Osteocyte (in vitro differentiated cells): ENCODE data around the gene JAKMIP1. TPM values are rescaled to one million over a fixed set of nuclear protein-coding genes. Genes with fewer than 3 reads are reported as not detected.

Experiments used
- DNase-seq: peaks from one replicate; pipeline ENCODE4 v3.0.0; 2021; ENCODE audit warnings: mixed read lengths; ENCODE audit not compliant: unreplicated experiment; ENCODE audit errors: extremely low spot score
- H3K27ac Mint-ChIP-seq: one replicate; pipeline ENCODE4 v1.8.0; 2021; ENCODE audit warnings: mild to moderate bottlenecking, mixed read lengths; ENCODE audit not compliant: unreplicated experiment
- H3K27me3 Mint-ChIP-seq: one replicate; pipeline ENCODE4 v1.8.0; 2021; ENCODE audit warnings: mixed read lengths; ENCODE audit not compliant: unreplicated experiment
- H3K36me3 Mint-ChIP-seq: one replicate; pipeline ENCODE4 v1.8.0; 2021; ENCODE audit warnings: mixed read lengths; ENCODE audit not compliant: unreplicated experiment
- H3K4me1 Mint-ChIP-seq: one replicate; pipeline ENCODE4 v1.8.0; 2021; ENCODE audit warnings: mixed read lengths; ENCODE audit not compliant: unreplicated experiment
- H3K4me3 Mint-ChIP-seq: one replicate; pipeline ENCODE4 v1.8.0; 2021; ENCODE audit warnings: mild to moderate bottlenecking, moderate library complexity, mixed read lengths; ENCODE audit not compliant: unreplicated experiment
- H3K9me3 Mint-ChIP-seq: one replicate; pipeline ENCODE4 v1.8.0; 2021; ENCODE audit warnings: mixed read lengths; ENCODE audit not compliant: unreplicated experiment
- CTCF ChIP-seq: fragments of 200-600 bp; sonication (generic); IDR thresholded peaks from 2 replicates; pipeline ENCODE4 v1.5.0; 2021; ENCODE audit warnings: antibody characterized with exemption, mild to moderate bottlenecking, moderate library complexity
- total RNA-seq: library from RNA; stranded (reverse); gene quantifications from 2 replicates; pipeline ENCODE4 v1.2.1, GENCODE V29; 2021

The JAKMIP1 gene
- total RNA-seq, 1 donor from 2014 or later = not detected

DNA sequence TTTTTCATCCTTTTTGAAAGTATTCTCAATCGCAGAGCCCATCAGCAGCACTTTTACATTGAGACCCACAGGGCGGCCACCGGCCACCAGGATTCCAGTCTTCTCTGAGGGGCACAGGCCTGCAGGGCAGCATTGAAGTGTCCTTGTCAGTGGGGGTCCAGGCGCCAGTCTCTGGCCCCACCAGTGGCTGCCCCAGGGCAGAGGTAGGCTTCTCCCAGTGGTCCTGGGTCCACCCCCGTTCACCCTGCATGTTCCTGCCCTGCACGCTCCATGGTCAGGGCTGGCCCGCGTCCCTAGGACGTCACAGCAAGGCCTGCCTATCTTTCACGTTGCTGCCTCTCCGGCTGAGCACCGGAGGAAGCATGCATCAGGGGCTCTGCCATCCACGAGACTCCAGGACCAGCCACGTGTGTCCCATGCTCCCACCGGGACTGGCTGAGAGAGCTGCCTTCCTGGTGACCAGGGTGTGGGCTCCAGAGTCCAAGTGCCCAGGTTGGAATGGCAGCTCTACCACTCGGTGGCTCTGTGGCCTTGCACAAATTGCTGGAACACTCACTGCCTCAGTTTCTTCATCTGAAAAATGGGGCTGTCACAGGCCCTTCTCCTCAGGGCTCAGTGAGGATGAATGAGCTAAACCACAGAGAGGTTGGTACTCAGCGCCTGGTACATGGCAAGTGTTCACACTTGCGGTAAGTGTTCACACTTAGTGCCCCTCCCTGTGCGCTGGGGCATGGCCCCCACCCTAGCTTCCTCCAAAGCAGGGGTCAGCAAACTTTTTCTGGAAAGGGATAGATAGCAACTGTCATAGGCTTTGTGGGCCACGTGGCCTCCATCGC, 30.7 kb upstream of the JAKMIP1 start:
- no peak for TF ChIP-seq CTCF
- DNase-seq = peak; percentile 83
- Mint-ChIP-seq H3K9me3 (no peaks in the 10 kb centered on the region), H3K36me3 (no peaks in the 10 kb centered on the region), H3K4me3 (no peak overlapping the region), H3K27me3 (peaks cover 4% of the 10 kb centered on the region), H3K27ac (no peak overlapping the region), H3K4me1 (no peaks in the 10 kb centered on the region)

- H3K27me3 Mint-ChIP-seq = peaks cover 4% of the 10 kb centered on the region
- no peaks in the 10 kb centered on the region for H3K9me3 Mint-ChIP-seq
- H3K36me3 Mint-ChIP-seq = no peaks in the 10 kb centered on the region
- H3K27ac Mint-ChIP-seq = no peak overlapping the region
- DNase-seq = peak; percentile 63
- no peak for TF ChIP-seq CTCF
- no peak overlapping the region for H3K4me3 Mint-ChIP-seq
- H3K4me1 Mint-ChIP-seq = no peaks in the 10 kb centered on the region
Measured at GRCh38 chr4:6230502-6230785, 30.1 kb upstream of the JAKMIP1 start.

DNA sequence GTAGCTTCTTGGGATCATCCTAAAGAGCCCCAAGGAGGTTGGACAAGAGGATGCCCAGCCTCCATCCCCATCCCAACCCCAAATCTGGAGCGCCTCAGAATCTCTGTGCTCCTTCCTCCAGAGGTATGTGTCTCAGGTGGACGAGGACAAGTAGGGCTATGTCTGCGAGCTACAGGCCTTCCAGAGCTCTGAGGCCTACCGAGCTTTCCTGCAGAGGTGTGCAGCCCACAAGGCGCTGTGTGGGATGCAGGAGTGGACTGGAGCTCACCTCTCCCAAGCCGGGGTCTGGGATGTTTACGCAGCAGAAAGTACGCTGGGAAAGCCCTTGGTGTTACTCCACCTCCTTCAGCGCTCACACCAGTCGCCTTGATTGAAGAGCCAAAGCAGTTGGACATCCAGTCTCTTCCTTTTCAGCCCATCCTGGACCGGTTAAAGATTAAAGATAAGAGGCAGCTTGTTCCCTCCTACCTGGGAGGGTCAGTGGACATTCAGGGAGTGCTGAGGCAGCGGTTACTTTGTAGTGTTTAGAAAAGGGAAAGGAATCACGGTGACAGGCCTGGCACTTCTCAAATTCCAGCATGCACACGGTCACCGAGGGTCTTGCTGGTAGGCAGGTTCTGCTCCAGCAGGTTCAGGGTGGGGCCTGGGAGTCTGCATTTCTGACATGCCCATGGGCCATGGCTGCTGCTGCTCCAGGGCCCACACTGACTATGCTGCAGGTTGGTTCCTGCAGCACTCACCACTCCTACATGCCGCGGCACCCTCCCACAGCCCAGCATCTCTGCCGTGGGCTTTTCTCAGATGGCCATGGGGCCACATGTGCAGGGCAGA, 29.5 kb upstream of the JAKMIP1 start:
- Mint-ChIP-seq H3K4me1 (no peaks in the 10 kb centered on the region), H3K4me3 (no peak overlapping the region), H3K27me3 (peaks cover 4% of the 10 kb centered on the region), H3K27ac (no peak overlapping the region), H3K9me3 (no peaks in the 10 kb centered on the region), H3K36me3 (no peaks in the 10 kb centered on the region)
- TF ChIP-seq CTCF = no peak
- DNase-seq = peak; percentile 59

DNA sequence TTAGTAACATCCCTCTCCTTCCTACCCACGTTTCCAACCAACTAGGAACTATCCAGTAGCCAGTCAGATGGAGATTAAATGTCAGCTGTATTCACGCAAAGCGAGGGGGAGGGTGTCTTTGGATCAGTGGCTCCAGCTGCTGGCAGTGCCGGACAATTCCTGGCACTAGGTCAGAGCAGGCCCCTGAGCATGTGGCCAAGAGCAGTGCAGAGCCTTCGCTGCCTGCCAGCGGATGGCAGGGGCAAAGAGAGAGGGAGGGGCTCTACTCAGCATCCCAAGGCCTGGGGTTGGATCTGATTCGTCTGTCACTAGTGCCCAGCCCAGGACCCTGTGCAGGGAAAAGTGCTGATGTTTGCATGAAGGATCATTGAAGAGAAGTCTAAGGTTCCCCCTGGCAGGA, 28.7 kb upstream of the JAKMIP1 start:
- DNase-seq = peak; percentile 76
- Mint-ChIP-seq H3K4me3 (no peak overlapping the region), H3K27ac (no peak overlapping the region), H3K9me3 (no peaks in the 10 kb centered on the region), H3K36me3 (no peaks in the 10 kb centered on the region), H3K27me3 (peaks cover 8% of the 10 kb centered on the region), H3K4me1 (no peaks in the 10 kb centered on the region)
- TF ChIP-seq CTCF = no peak
